Uterus (tissue), 4 donors: ENCODE results near the gene SOX10. TPM values are rescaled to one million over a fixed set of nuclear protein-coding genes. Genes with fewer than 3 reads are reported as not detected.
A peak's percentile ranks its signal among the peaks of the same experiment; 100 is the strongest.
"Not testable (repeated sequence)": the region's sequence is repeated elsewhere in the genome, so short reads cannot be mapped to it uniquely, and the experiment has no call there.

Source experiments
- DNase-seq, 2 donors: peaks; one replicate each; pipeline ENCODE4 v3.0.0-alpha.2; 2019 to 2020
- H3K27ac ChIP-seq, 2 donors: fragments of 200-600 bp; sonication (generic); 1 replicate in 1 of 2; 2 replicates in 1 of 2; pipeline ENCODE4 v1.5.1; 2016 to 2018
- H3K27me3 ChIP-seq, 2 donors: fragments of 200-600 bp; sonication (generic); one replicate each; pipeline ENCODE4 v1.5.1; 2018 to 2019; ENCODE audit warnings: control low read depth in 1 of 2
- H3K36me3 ChIP-seq, 2 donors: fragments of 200-600 bp; sonication (generic); one replicate each; pipeline ENCODE4 v1.5.1; 2019; ENCODE audit warnings: control low read depth in 1 of 2
- H3K4me1 ChIP-seq, 2 donors: fragments of 200-600 bp; sonication (generic); one replicate each; pipeline ENCODE4 v1.5.1; 2018 to 2019; ENCODE audit warnings: control low read depth in 1 of 2
- H3K4me3 ChIP-seq, 2 donors: fragments of 200-600 bp; sonication (generic); 1 replicate in 1 of 2; 2 replicates in 1 of 2; pipeline ENCODE4 v1.5.1; 2018 to 2019; ENCODE audit warnings: mild to moderate bottlenecking in 1 of 2
- H3K9me3 ChIP-seq, 2 donors: fragments of 200-600 bp; sonication (generic); one replicate each; pipeline ENCODE4 v1.5.1; 2019; ENCODE audit warnings: control low read depth in 1 of 2
- CTCF ChIP-seq, 4 experiments: fragments of 200-600 bp in 2 of 4; fragments of 450-650 bp in 2 of 4; sonication (generic) in 2 of 4; IDR thresholded peaks; one replicate each; pipeline ENCODE4 v1.5.1; 2016 to 2019; ENCODE audit warnings: antibody characterized with exemption in 4 of 4, mild to moderate bottlenecking in 2 of 4, moderate library complexity in 1 of 4
- POLR2A ChIP-seq, 2 donors: fragments of 450-650 bp; IDR thresholded peaks; one replicate each; pipeline ENCODE4 v1.6.1; 2016; ENCODE audit warnings: antibody characterized with exemption in 2 of 2, mild to moderate bottlenecking in 1 of 2, moderate library complexity in 1 of 2
- intact Hi-C: fragments of 100-400 bp; cut with DNase I; formaldehyde crosslinking; loops from one replicate; pipeline ENCODE4 v1.15.1; 2023; ENCODE audit warnings: low total_unique reads
- total RNA-seq, 4 donors: library from RNA; depleted of rRNA in 3 of 4; stranded (reverse); fragments of >200 nt in 3 of 4; gene quantifications; one replicate each; pipeline versions ENCODE4 v1.1.0 to v1.2.4, GENCODE V29; 2014 to 2023
- donor health status: DM: yes; HTN: yes; CAD: no.

SOX10 gene
- total RNA-seq, 4 donors from 2014 or later: 2.3 to 3.8 TPM; not detected in 2

- H3K27me3 ChIP-seq: no peaks in the 10 kb centered on the region
- H3K4me1 ChIP-seq: peaks cover 0 to 12% of the 10 kb centered on the region in 2 donors
- intact Hi-C loops: no loop called here
- TF ChIP-seq POLR2A (IDR thresholded peaks at IDR 0.05): no peak
- no peak for TF ChIP-seq CTCF (IDR thresholded peaks at IDR 0.05)
- no peaks in the 10 kb centered on the region for H3K9me3 ChIP-seq
- peak overlapping the region in 1 of 2 donors; percentile 55 for H3K27ac ChIP-seq
- H3K36me3 ChIP-seq: no peaks in the 10 kb centered on the region
- H3K4me3 ChIP-seq: peak overlapping the region; percentile 86 to 90
- DNase-seq: peak in 1 of 2 donors; percentile 36
Observed at GRCh38 chr22:37953062-37953436, 31.3 kb downstream of the SOX10 start.

- H3K9me3 ChIP-seq, DNase-seq, H3K27me3 ChIP-seq, H3K36me3 ChIP-seq, H3K27ac ChIP-seq, intact Hi-C loops: not testable (repeated sequence)
- Histone ChIP-seq H3K4me3 (peak overlapping the region; percentile 86 to 90), H3K4me1 (peaks cover 0 to 12% of the 10 kb centered on the region in 2 donors)
Observed at GRCh38 chr22:37952629-37953028, 31.7 kb downstream of the SOX10 start.

- H3K4me1 ChIP-seq: peaks cover 0 to 12% of the 10 kb centered on the region in 2 donors
- intact Hi-C loops: no loop called here
- H3K27ac ChIP-seq: no peak overlapping the region
- no peaks in the 10 kb centered on the region for H3K9me3 ChIP-seq
- H3K27me3 ChIP-seq: no peaks in the 10 kb centered on the region
- no peak overlapping the region for H3K4me3 ChIP-seq
- no peaks in the 10 kb centered on the region for H3K36me3 ChIP-seq
- no peak for DNase-seq
- TF ChIP-seq CTCF (IDR thresholded peaks at IDR 0.05) (no peak), POLR2A (IDR thresholded peaks at IDR 0.05) (no peak)
Observed at GRCh38 chr22:37951305-37951704, 33.0 kb downstream of the SOX10 start.

GRCh38 chr22:37947142-37947795 lies 37.1 kb downstream of the SOX10 start:
- H3K36me3 ChIP-seq, H3K4me1 ChIP-seq, intact Hi-C loops, H3K4me3 ChIP-seq, DNase-seq, H3K27me3 ChIP-seq, H3K27ac ChIP-seq, H3K9me3 ChIP-seq: not testable (repeated sequence)

- H3K36me3 ChIP-seq, DNase-seq, H3K9me3 ChIP-seq, H3K4me3 ChIP-seq, H3K27ac ChIP-seq, H3K27me3 ChIP-seq, intact Hi-C loops, H3K4me1 ChIP-seq: not testable (repeated sequence)
Observed at GRCh38 chr22:37944423-37944822, 39.9 kb downstream of the SOX10 start.

GRCh38 chr22:37943825-37944198 lies 40.5 kb downstream of the SOX10 start:
- H3K27ac ChIP-seq: no peak overlapping the region
- H3K9me3 ChIP-seq: no peaks in the 10 kb centered on the region
- DNase-seq: no peak
- no peaks in the 10 kb centered on the region for H3K4me1 ChIP-seq
- no peak overlapping the region for H3K4me3 ChIP-seq
- no peaks in the 10 kb centered on the region for H3K27me3 ChIP-seq
- H3K36me3 ChIP-seq: no peaks in the 10 kb centered on the region
- intact Hi-C loops: no loop called here
- TF ChIP-seq CTCF (IDR thresholded peaks at IDR 0.05): no peak
- TF ChIP-seq POLR2A (IDR thresholded peaks at IDR 0.05): no peak
